Measurements from ENCODE around the gene ITK.

ITK gene

GRCh38 chr5:157271740-157272271 lies 91.2 kb downstream of the ITK start:
- in situ Hi-C loops (cut with MboI; ENCODE audit: low sequenced_read_pairs), result no loop called here

GRCh38 chr5:157273131-157273556 lies 92.5 kb downstream of the ITK start:
- in situ Hi-C loops (cut with MboI; ENCODE audit: low sequenced_read_pairs), result no loop called here

GRCh38 chr5:157275403-157275802 lies 94.8 kb downstream of the ITK start:
- in situ Hi-C loops (cut with MboI; ENCODE audit: low sequenced_read_pairs), result no loop called here

- in situ Hi-C loops (cut with MboI; ENCODE audit: low sequenced_read_pairs), result no loop called here
Observed at GRCh38 chr5:157278319-157279037, 97.8 kb downstream of the ITK start.

- in situ Hi-C loops (cut with MboI; ENCODE audit: low sequenced_read_pairs), result no loop called here
Observed at GRCh38 chr5:157279605-157280239, 99.1 kb downstream of the ITK start.

GRCh38 chr5:157280927-157281326 lies 100.3 kb downstream of the ITK start:
- in situ Hi-C loops (cut with MboI; ENCODE audit: low sequenced_read_pairs), result no loop called here

GRCh38 chr5:157282150-157282549 lies 101.5 kb downstream of the ITK start:
- in situ Hi-C loops (cut with MboI; ENCODE audit: low sequenced_read_pairs), result no loop called here

- in situ Hi-C loops (cut with MboI; ENCODE audit: low sequenced_read_pairs), result no loop called here
Observed at GRCh38 chr5:157283434-157283833, 102.8 kb downstream of the ITK start.

GRCh38 chr5:157284458-157285212 lies 104.0 kb downstream of the ITK start:
- in situ Hi-C loops (cut with MboI; ENCODE audit: low sequenced_read_pairs), result no loop called here

- in situ Hi-C loops (cut with MboI; ENCODE audit: low sequenced_read_pairs), result no loop called here
Observed at GRCh38 chr5:157285310-157286035, 104.8 kb downstream of the ITK start.

GRCh38 chr5:157286761-157287211 lies 106.1 kb downstream of the ITK start:
- in situ Hi-C loops (cut with MboI; ENCODE audit: low sequenced_read_pairs), result no loop called here

- in situ Hi-C loops (cut with MboI; ENCODE audit: low sequenced_read_pairs), result no loop called here
Observed at GRCh38 chr5:157288405-157289163, 107.9 kb downstream of the ITK start.

GRCh38 chr5:157289164-157289819 lies 108.7 kb downstream of the ITK start:
- in situ Hi-C loops (cut with MboI; ENCODE audit: low sequenced_read_pairs), result no loop called here

GRCh38 chr5:157290156-157290980 lies 109.7 kb downstream of the ITK start:
- in situ Hi-C loops (cut with MboI; ENCODE audit: low sequenced_read_pairs), result no loop called here

GRCh38 chr5:157290981-157291711 lies 110.5 kb downstream of the ITK start:
- in situ Hi-C loops (cut with MboI; ENCODE audit: low sequenced_read_pairs), result no loop called here

GRCh38 chr5:157292599-157292998 lies 112.0 kb downstream of the ITK start:
- in situ Hi-C loops (cut with MboI; ENCODE audit: low sequenced_read_pairs), result no loop called here

- in situ Hi-C loops (cut with MboI; ENCODE audit: low sequenced_read_pairs), result no loop called here
Observed at GRCh38 chr5:157294407-157295091, 113.9 kb downstream of the ITK start.

Measured in HL-60/S4 treated with retinoic acid at 250 ng/mL for 4 days and 3 days (cell line).